Glutamatergic neuron (in vitro differentiated cells): ENCODE measurements around the gene MTNR1A. TPM values are rescaled to one million over a fixed set of nuclear protein-coding genes. Genes with fewer than 3 reads are reported as not detected.

Experiments used
- DNase-seq: peaks from one replicate; pipeline ENCODE4 v3.0.0; 2022
- H3K27ac Mint-ChIP-seq: one replicate; pipeline ENCODE4 v1.8.0; 2020; ENCODE audit warnings: mild to moderate bottlenecking, mixed read lengths, inconsistent platforms; ENCODE audit not compliant: unreplicated experiment
- H3K27me3 Mint-ChIP-seq: one replicate; pipeline ENCODE4 v1.8.0; 2020; ENCODE audit warnings: mild to moderate bottlenecking, moderate library complexity, mixed read lengths, inconsistent platforms; ENCODE audit not compliant: unreplicated experiment
- H3K36me3 Mint-ChIP-seq: one replicate; pipeline ENCODE4 v1.8.0; 2020; ENCODE audit warnings: mild to moderate bottlenecking, mixed read lengths, inconsistent platforms; ENCODE audit not compliant: unreplicated experiment
- H3K4me1 Mint-ChIP-seq: one replicate; pipeline ENCODE4 v1.8.0; 2020; ENCODE audit warnings: mild to moderate bottlenecking, low read depth, mixed read lengths, inconsistent platforms; ENCODE audit not compliant: unreplicated experiment
- H3K4me3 Mint-ChIP-seq: one replicate; pipeline ENCODE4 v1.8.0; 2020; ENCODE audit warnings: mild to moderate bottlenecking, mixed read lengths, inconsistent platforms; ENCODE audit not compliant: unreplicated experiment
- H3K9me3 Mint-ChIP-seq: one replicate; pipeline ENCODE4 v1.8.0; 2020; ENCODE audit warnings: mild to moderate bottlenecking, moderate library complexity, mixed read lengths, inconsistent platforms; ENCODE audit not compliant: unreplicated experiment
- CTCF ChIP-seq: fragments of 200-600 bp; sonication (generic); IDR thresholded peaks from one replicate; pipeline ENCODE4 v1.5.0; 2021; ENCODE audit not compliant: partially characterized antibody, unreplicated experiment
- total RNA-seq: library from RNA; stranded (reverse); fragmentation: NEBNext Ultra II Directional; extraction: Animal tissue kit (Norgen Biotek cat#: 25700); gene quantifications from one replicate; pipeline ENCODE4 v1.2.1, GENCODE V29; 2021; ENCODE audit not compliant: unreplicated experiment

MTNR1A gene
- total RNA-seq, 1 donor from 2014 or later, result not detected

- no peak for TF ChIP-seq CTCF
- peaks cover 5% of the 10 kb centered on the region for H3K36me3 Mint-ChIP-seq
- H3K27me3 Mint-ChIP-seq, result peaks cover 5% of the 10 kb centered on the region
Measured at GRCh38 chr4:186545436-186545835, 9.9 kb downstream of the MTNR1A start.

GRCh38 chr4:186543206-186543605, 12.2 kb downstream of the MTNR1A start:
- Mint-ChIP-seq H3K4me3 (no peak overlapping the region), H3K4me1 (no peaks in the 10 kb centered on the region), H3K9me3 (peaks cover 2% of the 10 kb centered on the region), H3K27me3 (peaks cover 6% of the 10 kb centered on the region), H3K36me3 (peaks cover 10% of the 10 kb centered on the region), H3K27ac (no peak overlapping the region)
- no peak for DNase-seq
- TF ChIP-seq CTCF, result no peak

More at GRCh38 chr4:186545436-186545835, 9.9 kb downstream of the MTNR1A start:
- H3K9me3 Mint-ChIP-seq, result peaks cover 2% of the 10 kb centered on the region
- DNase-seq, result no peak
- H3K27ac Mint-ChIP-seq, result no peak overlapping the region
- H3K4me3 Mint-ChIP-seq, result no peak overlapping the region
- no peaks in the 10 kb centered on the region for H3K4me1 Mint-ChIP-seq

GRCh38 chr4:186541801-186542200, 13.6 kb downstream of the MTNR1A start:
- Mint-ChIP-seq H3K27ac (no peak overlapping the region), H3K9me3 (no peaks in the 10 kb centered on the region), H3K27me3 (peaks cover 4% of the 10 kb centered on the region), H3K4me1 (no peaks in the 10 kb centered on the region), H3K4me3 (no peak overlapping the region), H3K36me3 (peaks cover 5% of the 10 kb centered on the region)
- no peak for TF ChIP-seq CTCF
- DNase-seq, result no peak

- DNase-seq, result no peak
- no peaks in the 10 kb centered on the region for H3K9me3 Mint-ChIP-seq
- H3K27me3 Mint-ChIP-seq, result peaks cover 1% of the 10 kb centered on the region
- H3K4me3 Mint-ChIP-seq, result no peak overlapping the region
- no peaks in the 10 kb centered on the region for H3K4me1 Mint-ChIP-seq
- H3K36me3 Mint-ChIP-seq, result peaks cover 9% of the 10 kb centered on the region
- no peak overlapping the region for H3K27ac Mint-ChIP-seq
- no peak for TF ChIP-seq CTCF
Measured at GRCh38 chr4:186537843-186538521, 17.4 kb downstream of the MTNR1A start.

- DNase-seq, result no peak
- Mint-ChIP-seq H3K4me3 (no peak overlapping the region), H3K27me3 (peaks cover 1% of the 10 kb centered on the region)
Measured at GRCh38 chr4:186536285-186536684, 19.1 kb downstream of the MTNR1A start.

More at GRCh38 chr4:186536285-186536684, 19.1 kb downstream of the MTNR1A start:
- peaks cover 9% of the 10 kb centered on the region for H3K36me3 Mint-ChIP-seq
- TF ChIP-seq CTCF, result no peak
- H3K9me3 Mint-ChIP-seq, result no peaks in the 10 kb centered on the region
- no peaks in the 10 kb centered on the region for H3K4me1 Mint-ChIP-seq
- no peak overlapping the region for H3K27ac Mint-ChIP-seq
